Adrenal gland (tissue), 12 donors: ENCODE data around the gene SAMD13. TPM values are rescaled to one million over a fixed set of nuclear protein-coding genes. Genes with fewer than 3 reads are reported as not detected.

ENCODE experiments used
- DNase-seq, 7 donors: peaks; one replicate each; pipeline ENCODE4 v3.0.0-alpha.2; 2019 to 2020
- H3K27ac ChIP-seq, 5 donors: fragments of 200-600 bp; sonication (generic) in 4 of 5; 1 replicate in 3 of 5; 2 replicates in 2 of 5; pipeline versions ENCODE4 v1.5.1 to v1.8.0; 2016 to 2020; ENCODE audit warnings: mild to moderate bottlenecking in 1 of 5
- H3K27me3 ChIP-seq: fragments of 200-600 bp; 2 replicates; pipeline ENCODE4 v1.8.0; 2021
- H3K36me3 ChIP-seq, 2 donors: fragments of 200-600 bp; replicated peaks in 1 of 2; 1 replicate in 1 of 2; 2 replicates in 1 of 2; pipeline versions ENCODE4 v1.5.1 to v1.8.0; 2018 to 2022
- H3K4me1 ChIP-seq, 2 donors: fragments of 200-600 bp; replicated peaks in 1 of 2; 1 replicate in 1 of 2; 2 replicates in 1 of 2; pipeline versions ENCODE4 v1.5.1 to v1.8.0; 2018 to 2021
- H3K4me3 ChIP-seq, 4 donors: fragments of 200-600 bp; sonication (generic) in 3 of 4; one replicate each; pipeline ENCODE4 v1.5.1; 2016 to 2018
- H3K9me3 ChIP-seq, 3 donors: fragments of 200-600 bp; sonication (generic) in 1 of 3; replicated peaks in 1 of 3; 1 replicate in 2 of 3; 2 replicates in 1 of 3; pipeline versions ENCODE4 v1.5.1 to v1.8.0; 2016 to 2021
- POLR2A ChIP-seq, 2 donors: fragments of 450-650 bp; IDR thresholded peaks; one replicate each; pipeline ENCODE4 v1.6.1; 2017; ENCODE audit warnings: antibody characterized with exemption in 2 of 2, mild to moderate bottlenecking in 2 of 2, moderate library complexity in 1 of 2
- WGBS, 4 donors: extraction: QIAGEN DNeasy Blood & Tissue Kit in 2 of 4; methylation state at CpG; one replicate each; pipeline versions ENCODE4 v1.1.5 to v1.1.7; 2013 to 2017; 5-methylcytosine and 5-hydroxymethylcytosine counted together
- intact Hi-C, 2 donors: fragments of 100-400 bp; cut with DNase I; formaldehyde crosslinking; loops; one replicate each; pipeline versions ENCODE4 v1.14.1 to v1.15.0; 2022 to 2023
- polyA plus RNA-seq, 3 donors: library from polyadenylated mRNA; stranded (reverse); fragments of 200-250 nt in 2 of 3; fragments of 350-450 nt in 1 of 3; fragmentation: Illumina TruSeq in 1 of 3; extraction: RNeasy Lipid Tissue Mini Kit (QIAGEN cat#74804) in 1 of 3; gene quantifications; one replicate each; pipeline ENCODE4 v1.2.3, GENCODE V29; 2013 to 2014
- small RNA-seq, 2 donors: library from RNA; depleted of rRNA; stranded (forward); fragments of <200 nt; gene quantifications; one replicate each; pipeline ENCODE3, GENCODE V24; 2016
- total RNA-seq, 9 donors: library from RNA; depleted of rRNA in 4 of 9; stranded (reverse); fragments of >200 nt in 4 of 9; fragments of 120-200 nt in 1 of 9; fragmentation: NEBNext Ultra II Directional in 1 of 9; extraction: Animal tissue kit (Norgen Biotek cat#: 25700) in 1 of 9; gene quantifications; one replicate each; pipeline versions ENCODE4 v1.1.0 to v1.2.4, GENCODE V29; 2013 to 2023
- TF ChIP-seq, protein P1 (sequence below), 6 experiments: fragments of 450-650 bp in 4 of 6; fragments of 200-600 bp in 2 of 6; sonication (generic) in 1 of 6; IDR thresholded peaks; 1 replicate in 5 of 6; 2 replicates in 1 of 6; pipeline versions ENCODE4 v1.5.1 to v1.8.0; 2016 to 2021; ENCODE audit warnings: antibody characterized with exemption in 6 of 6, mild to moderate bottlenecking in 2 of 6, moderate library complexity in 1 of 6
- donor health status: healthy with polysubstance abuse.
- donor health status: Bipolar disorder and iron deficiency.
- donor health status: DM: yes; HTN: yes; CAD: no.
- donor health status: DM: no; HTN: no; CAD: no.
- donor health status: DM: no; HTN: no; CAD: no.
- donor health status: DM: yes; HTN: yes; CAD: no.

Gene SAMD13
- total and polyA plus RNA-seq, 12 donors, result 1.0 to 8.0 (median 3.4) TPM

DNA sequence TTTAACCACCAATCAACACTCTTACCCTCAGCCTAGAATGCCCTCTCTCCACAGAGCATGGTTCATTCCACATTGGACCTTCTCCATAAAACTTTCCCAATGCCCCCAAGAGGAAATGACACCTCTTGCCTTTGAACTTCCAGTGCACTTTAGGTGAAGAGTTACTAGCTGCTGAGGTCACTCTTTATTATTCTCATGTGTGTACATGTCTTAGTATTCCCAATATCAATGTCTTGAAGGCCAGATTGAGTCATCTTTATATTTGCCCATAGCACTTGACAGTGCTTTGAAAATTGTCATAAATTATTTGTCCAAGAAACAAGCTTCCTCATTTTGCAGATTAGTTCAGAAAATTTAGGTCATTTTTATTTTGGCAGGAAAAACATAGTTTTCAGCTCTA, 88.7 kb downstream of the SAMD13 start:
- TF ChIP-seq POLR2A (IDR thresholded peaks at IDR 0.05), result no peak
- TF ChIP-seq, protein P1, sequence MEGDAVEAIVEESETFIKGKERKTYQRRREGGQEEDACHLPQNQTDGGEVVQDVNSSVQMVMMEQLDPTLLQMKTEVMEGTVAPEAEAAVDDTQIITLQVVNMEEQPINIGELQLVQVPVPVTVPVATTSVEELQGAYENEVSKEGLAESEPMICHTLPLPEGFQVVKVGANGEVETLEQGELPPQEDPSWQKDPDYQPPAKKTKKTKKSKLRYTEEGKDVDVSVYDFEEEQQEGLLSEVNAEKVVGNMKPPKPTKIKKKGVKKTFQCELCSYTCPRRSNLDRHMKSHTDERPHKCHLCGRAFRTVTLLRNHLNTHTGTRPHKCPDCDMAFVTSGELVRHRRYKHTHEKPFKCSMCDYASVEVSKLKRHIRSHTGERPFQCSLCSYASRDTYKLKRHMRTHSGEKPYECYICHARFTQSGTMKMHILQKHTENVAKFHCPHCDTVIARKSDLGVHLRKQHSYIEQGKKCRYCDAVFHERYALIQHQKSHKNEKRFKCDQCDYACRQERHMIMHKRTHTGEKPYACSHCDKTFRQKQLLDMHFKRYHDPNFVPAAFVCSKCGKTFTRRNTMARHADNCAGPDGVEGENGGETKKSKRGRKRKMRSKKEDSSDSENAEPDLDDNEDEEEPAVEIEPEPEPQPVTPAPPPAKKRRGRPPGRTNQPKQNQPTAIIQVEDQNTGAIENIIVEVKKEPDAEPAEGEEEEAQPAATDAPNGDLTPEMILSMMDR (IDR thresholded peaks at IDR 0.05), result no peak
- Histone ChIP-seq H3K4me1 (no peaks in the 10 kb centered on the region), H3K9me3 (no peaks in the 10 kb centered on the region), H3K27ac (no peak overlapping the region), H3K4me3 (no peak overlapping the region), H3K27me3 (no peaks in the 10 kb centered on the region), H3K36me3 (no peaks in the 10 kb centered on the region)
- intact Hi-C loops, result no loop called here
- no peak for DNase-seq

DNA sequence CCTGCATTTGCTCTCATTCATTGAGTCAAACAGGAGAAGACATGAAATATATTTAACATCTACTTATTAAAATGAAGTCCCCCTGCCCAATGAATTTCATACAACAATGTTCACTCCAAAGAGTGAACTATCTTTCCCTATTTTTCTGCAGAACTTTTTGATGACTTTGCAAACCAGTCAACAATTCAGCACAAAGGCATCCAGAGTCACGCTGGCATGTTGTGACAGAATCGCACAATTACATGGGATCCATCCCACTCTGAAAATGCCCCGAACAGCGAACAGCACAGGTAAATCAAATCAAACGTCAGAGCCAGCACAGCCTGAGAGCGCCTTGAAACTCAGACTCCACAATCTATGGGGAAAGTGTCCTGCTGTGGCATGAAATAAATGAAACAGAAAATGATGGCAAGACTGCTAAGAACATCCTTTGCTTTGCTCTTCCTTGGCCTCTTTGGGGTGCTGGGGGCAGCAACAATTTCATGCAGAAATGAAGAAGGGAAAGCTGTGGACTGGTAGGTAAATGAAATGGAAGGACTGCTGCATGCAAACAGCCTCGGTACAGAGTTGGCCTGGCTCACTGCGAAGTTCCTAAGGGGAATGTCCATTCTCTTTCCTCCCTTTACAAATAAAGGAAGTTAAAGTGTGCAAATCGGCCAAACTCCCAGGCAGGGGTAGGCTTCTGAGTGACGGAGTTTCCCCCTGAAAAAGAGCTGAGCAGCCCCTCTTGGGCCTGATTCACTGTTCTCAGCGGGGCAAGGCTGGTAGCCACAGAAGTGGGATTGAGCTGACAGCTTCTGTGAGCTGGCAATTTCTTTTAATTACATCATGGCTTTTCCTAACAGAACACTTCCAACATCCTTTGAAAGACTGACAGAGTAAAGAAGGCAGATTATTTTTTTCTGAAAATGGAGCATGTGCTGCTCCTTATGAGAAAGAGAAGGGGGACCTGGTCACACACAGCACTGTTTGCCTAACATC, 97.0 kb downstream of the SAMD13 start, which contains the start of gene DNASE2B:
Gene DNASE2B, plus strand, starts transcription at position 310 of the 981 bp plus-strand sequence. Its CDS starts 81 bp downstream, at position 391.
- DNase-seq, result no peak
- no peaks in the 10 kb centered on the region for H3K9me3 ChIP-seq
- TF ChIP-seq, protein P1 (IDR thresholded peaks at IDR 0.05), result no peak
- no peak for TF ChIP-seq POLR2A (IDR thresholded peaks at IDR 0.05)

More for the DNA sequence above, 97.0 kb downstream of the SAMD13 start, which contains the start of gene DNASE2B:
- Histone ChIP-seq H3K36me3 (no peaks in the 10 kb centered on the region), H3K27me3 (no peaks in the 10 kb centered on the region), H3K4me1 (no peaks in the 10 kb centered on the region), H3K4me3 (no peak within 1 kb of the TSS), H3K27ac (no peak within 1 kb of the TSS)
- WGBS, 4 donors, result 83 to 87% (median 85%) methylated on average over 11 of the region's 11 CpGs
- intact Hi-C loops, result no loop called here

Small RNAs within 50 kb of the gene (small RNA-seq; reads per million reads assigned to genes)
- 0 reads per million in 2 donors for gene RF00410

Other genes starting within 250 kb of the SAMD13 start
- gene PRKACB, start 157.4 kb upstream of the SAMD13 start, total RNA-seq, result 10 to 100 TPM in 8 of 9 donors, 1 to 10 TPM in 1; 8.5 to 58.3 (median 26.8) TPM
- gene PRKACB, start 157.4 kb upstream of the SAMD13 start, polyA plus RNA-seq, result 10 to 100 TPM in 2 of 3 donors, 1 to 10 TPM in 1; 7.7 to 79.8 (median 17.4) TPM
- under 1 TPM in 5 of 9 donors, not detected in 4; 0.24 to 0.61 (median 0.39) TPM for gene DNASE2B, start 96.8 kb downstream of the SAMD13 start, total RNA-seq
- gene DNASE2B, start 96.8 kb downstream of the SAMD13 start, polyA plus RNA-seq, result 1 to 10 TPM in 1 of 3 donors, under 1 TPM in 2; 0.10 to 1.2 (median 0.31) TPM
- 10 to 100 TPM; 23.4 to 48.0 (median 27.3) TPM for gene RPF1, start 177.6 kb downstream of the SAMD13 start, total RNA-seq
- 10 to 100 TPM; 12.4 to 66.9 (median 21.5) TPM for gene RPF1, start 177.6 kb downstream of the SAMD13 start, polyA plus RNA-seq
- 1 to 10 TPM in 2 of 9 donors, under 1 TPM in 3, not detected in 4; 0.29 to 1.5 (median 0.91) TPM for gene SPATA1, start 204.7 kb downstream of the SAMD13 start, total RNA-seq
- gene SPATA1, start 204.7 kb downstream of the SAMD13 start, polyA plus RNA-seq, result under 1 TPM in 2 of 3 donors, not detected in 1; 0.48 to 0.71 TPM
- 10 to 100 TPM; 34.0 to 81.5 (median 72.4) TPM for gene GNG5, start 204.9 kb downstream of the SAMD13 start, total RNA-seq
- 100 to 1,000 TPM in 1 of 3 donors, 10 to 100 TPM in 2; 61.5 to 172 (median 76.8) TPM for gene GNG5, start 204.9 kb downstream of the SAMD13 start, polyA plus RNA-seq